GM18508 (cell line): ENCODE results near the gene ESAM.

Experiments
- ATAC-seq: cut with Tn5 transposase; IDR thresholded peaks from one replicate; pipeline ENCODE4 v1.9.1; 2021; ENCODE audit warnings: moderate number of reproducible peaks; ENCODE audit not compliant: insufficient read depth, unreplicated experiment

ESAM gene

GRCh38 chr11:124762105-124762623, at the start of gene ESAM:
ESAM (minus strand) TSS chr11:124762290; CDS start chr11:124762154, 136 bp downstream.
- no peak for ATAC-seq

GRCh38 chr11:124811399-124812125, 49.5 kb upstream of the ESAM start:
- ATAC-seq: no peak

GRCh38 chr11:124807660-124808270, 45.7 kb upstream of the ESAM start:
- no peak for ATAC-seq

- no peak for ATAC-seq
Measured at GRCh38 chr11:124807201-124807600, 45.1 kb upstream of the ESAM start.

GRCh38 chr11:124804884-124805283, 42.8 kb upstream of the ESAM start:
- no peak for ATAC-seq

GRCh38 chr11:124801636-124802312, 39.7 kb upstream of the ESAM start:
- ATAC-seq: no peak

- no peak for ATAC-seq
Measured at GRCh38 chr11:124801014-124801413, 38.9 kb upstream of the ESAM start.

- ATAC-seq: peak; percentile 57
Measured at GRCh38 chr11:124800226-124800929, 38.3 kb upstream of the ESAM start, which contains the start of gene MSANTD2. MSANTD2 (minus strand) TSS chr11:124800406; CDS start chr11:124800380, 26 bp downstream.

- ATAC-seq: peak; percentile 17
Measured at GRCh38 chr11:124799348-124800225, 37.5 kb upstream of the ESAM start.

GRCh38 chr11:124798991-124799347, 36.9 kb upstream of the ESAM start:
- peak; percentile 16 for ATAC-seq

GRCh38 chr11:124796312-124796711, 34.2 kb upstream of the ESAM start:
- ATAC-seq: no peak

- no peak for ATAC-seq
Measured at GRCh38 chr11:124793466-124794278, 31.6 kb upstream of the ESAM start.

- peak; percentile 34 for ATAC-seq
Measured at GRCh38 chr11:124791626-124792341, 29.7 kb upstream of the ESAM start.

GRCh38 chr11:124788521-124788920, 26.4 kb upstream of the ESAM start:
- ATAC-seq: no peak

- ATAC-seq: no peak
Measured at GRCh38 chr11:124784051-124784450, 22.0 kb upstream of the ESAM start.

- no peak for ATAC-seq
Measured at GRCh38 chr11:124783002-124783401, 20.9 kb upstream of the ESAM start.

GRCh38 chr11:124779568-124779967, 17.5 kb upstream of the ESAM start:
- ATAC-seq: no peak

GRCh38 chr11:124778281-124778680, 16.2 kb upstream of the ESAM start:
- no peak for ATAC-seq
